K562 (cell line): Measurements from ENCODE around the gene PSMD8. TPM values are rescaled to one million over a fixed set of nuclear protein-coding genes. Genes with fewer than 3 reads are reported as not detected.

Experiments
- CBX3 ChIP-seq, 2 experiments: IDR thresholded peaks; 1 replicate in 1 of 2; 2 replicates in 1 of 2; pipeline ENCODE4 v1.6.1; 2012; ENCODE audit warnings: inconsistent platforms in 2 of 2, low read length in 2 of 2, borderline replicate concordance in 1 of 2, control low read depth in 1 of 2
- DMBX1 ChIP-seq: fragments of 250-450 bp; sonication (Bioruptor Pico); IDR thresholded peaks from 2 replicates; pipeline ENCODE4 v1.8.0; 2022; ENCODE audit warnings: inconsistent platforms, mild to moderate bottlenecking, moderate library complexity, borderline replicate concordance
- ESRRB ChIP-seq: fragments of 250-450 bp; sonication (Bioruptor Pico); IDR thresholded peaks from 2 replicates; pipeline ENCODE4 v1.5.0; 2020; ENCODE audit warnings: mild to moderate bottlenecking, moderate library complexity, borderline replicate concordance
- FOXM1 ChIP-seq, 2 experiments: fragments of 450-650 bp in 1 of 2; sonication (generic) in 1 of 2; formaldehyde crosslinking in 1 of 2; IDR thresholded peaks; 2 replicates each; pipeline versions ENCODE4 v1.6.1 to v1.9.0; 2017 to 2022; ENCODE audit warnings: low read depth in 2 of 2, mild to moderate bottlenecking in 2 of 2, missing genetic modification reagents in 1 of 2, moderate library complexity in 1 of 2
- KLF1 ChIP-seq: fragments of 450-650 bp; IDR thresholded peaks from 2 replicates; pipeline ENCODE4 v1.6.1; 2016; ENCODE audit warnings: missing genetic modification characterization, missing compliant biosample characterization
- NKRF ChIP-seq: fragments of 450-650 bp; IDR thresholded peaks from 2 replicates; pipeline ENCODE4 v1.6.1; 2016; ENCODE audit warnings: borderline replicate concordance
- POLR3A ChIP-seq: IDR thresholded peaks from 2 replicates; pipeline ENCODE4 v1.6.1; 2011; ENCODE audit warnings: borderline replicate concordance, mild to moderate bottlenecking, moderate library complexity; ENCODE audit not compliant: insufficient read length, insufficient read depth; ENCODE audit errors: extremely low read depth
- SAFB ChIP-seq: fragments of 200-400 bp; formaldehyde crosslinking; IDR thresholded peaks from 2 replicates; pipeline ENCODE4 v1.6.1; 2017; ENCODE audit warnings: low read depth, low read length, borderline replicate concordance
- SPI1 ChIP-seq: IDR thresholded peaks from 2 replicates; pipeline ENCODE4 v1.6.1; 2011; ENCODE audit warnings: low read depth, low read length, control low read depth, borderline replicate concordance
- TBP ChIP-seq: optimal IDR thresholded peaks from 2 replicates; pipeline ENCODE3; 2011; ENCODE audit warnings: low read depth, low read length, improper control_type of control experiment
- TCF7 ChIP-seq: sonication (generic); IDR thresholded peaks from 2 replicates; pipeline ENCODE4 v1.6.1; 2016; ENCODE audit warnings: antibody characterized with exemption, borderline replicate concordance
- TCF7L2 ChIP-seq: fragments of 150-350 bp; IDR thresholded peaks from 2 replicates; pipeline ENCODE4 v1.6.1; 2016; ENCODE audit warnings: low read depth, mild to moderate bottlenecking, low read length, moderate library complexity
- ZNF23 ChIP-seq: fragments of 250-450 bp; sonication (Bioruptor Pico); IDR thresholded peaks from 2 replicates; pipeline ENCODE4 v1.4.0; 2020; ENCODE audit warnings: mild to moderate bottlenecking
- ZNF696 ChIP-seq: fragments of 250-450 bp; sonication (Bioruptor Pico); conservative IDR thresholded peaks from 2 replicates; pipeline ENCODE4 v1.4.0; 2020; ENCODE audit warnings: mild to moderate bottlenecking, moderate library complexity
- ZNF76 ChIP-seq: fragments of 250-450 bp; sonication (Bioruptor Pico); IDR thresholded peaks from 2 replicates; pipeline ENCODE4 v1.4.0; 2020; ENCODE audit warnings: mild to moderate bottlenecking, moderate library complexity, borderline replicate concordance
- polyA plus RNA-seq, 8 experiments: library from polyadenylated mRNA; depleted of rRNA in 4 of 8; stranded (reverse) in 5 of 8; unstranded in 3 of 8; fragments of >200 nt; fragmentation: Nextera tagmentation in 2 of 8; fragmentation: Illumina TruSeq in 1 of 8; extraction: Ambion mirVana in 2 of 8; extraction: Trizol in 1 of 8; gene quantifications; 2 replicates each; pipeline versions ENCODE4 v1.2.1 to v1.2.3, GENCODE V29; 2011 to 2014; ENCODE audit warnings: inconsistent platforms in 1 of 8, missing spikeins in 1 of 8
- total RNA-seq, 7 experiments: library from RNA; depleted of rRNA in 6 of 7; stranded (reverse); fragments of >200 nt in 6 of 7; fragmentation: Illumina TruSeq in 2 of 7; extraction: Trizol in 2 of 7; gene quantifications; 2 replicates each; pipeline versions ENCODE4 v1.2.1 to v1.2.3, GENCODE V29; 2011 to 2021; ENCODE audit warnings: low replicate concordance in 1 of 7
- TF ChIP-seq, protein P1 (sequence below): fragments of 450-650 bp; IDR thresholded peaks from 2 replicates; pipeline ENCODE4 v1.6.1; 2018; ENCODE audit not compliant: partially characterized antibody
- TF ChIP-seq, protein P2 (sequence below): fragments of 250-450 bp; sonication (Bioruptor Pico); IDR thresholded peaks from 2 replicates; pipeline ENCODE4 v1.4.0; 2020; ENCODE audit warnings: borderline replicate concordance
- TF ChIP-seq, protein P3 (sequence below): fragments of 250-450 bp; sonication (Bioruptor Pico); IDR thresholded peaks from 2 replicates; pipeline ENCODE4 v1.8.0; 2021; ENCODE audit warnings: mild to moderate bottlenecking, moderate library complexity

Gene PSMD8
- total and polyA plus RNA-seq, 9 of the 15 experiments (the other 6 are each of a cell fraction or from before 2014, with no cell fraction given) = 130 to 583 (median 315) TPM

DNA sequence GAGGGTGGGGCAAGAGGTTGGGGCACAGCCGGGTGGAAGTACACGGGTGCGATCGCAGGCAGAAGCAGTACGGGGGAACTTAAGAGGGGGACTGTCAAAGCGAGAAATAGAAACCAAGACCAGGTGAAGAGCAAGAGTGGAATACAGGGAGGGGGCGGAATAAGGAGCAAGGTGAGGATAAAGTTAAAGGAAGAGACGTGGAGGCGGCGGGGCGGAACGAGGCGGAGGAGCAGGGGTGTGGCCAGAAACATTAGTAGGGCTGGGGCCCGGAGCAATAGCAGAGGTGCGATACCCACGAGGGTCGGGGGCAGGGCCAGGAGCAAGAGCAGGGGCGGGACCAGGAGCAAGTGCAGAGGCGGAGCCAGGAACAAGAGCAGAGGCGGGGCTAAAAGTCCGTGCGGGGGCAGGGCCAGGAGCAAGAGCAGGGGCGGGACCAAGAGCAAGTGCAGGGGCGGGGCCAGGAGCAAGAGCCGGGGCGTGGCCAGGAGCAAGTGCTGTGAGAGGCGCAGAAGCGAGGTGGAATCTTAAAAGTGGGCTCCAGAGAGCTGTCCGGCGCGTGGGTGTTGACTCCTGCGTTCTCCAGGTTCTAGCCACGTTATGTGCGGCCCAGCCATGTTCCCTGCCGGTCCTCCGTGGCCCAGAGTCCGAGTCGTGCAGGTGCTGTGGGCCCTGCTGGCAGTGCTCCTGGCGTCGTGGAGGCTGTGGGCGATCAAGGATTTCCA, 37.6 kb upstream of the PSMD8 start (continued):
- TF ChIP-seq, protein P1, sequence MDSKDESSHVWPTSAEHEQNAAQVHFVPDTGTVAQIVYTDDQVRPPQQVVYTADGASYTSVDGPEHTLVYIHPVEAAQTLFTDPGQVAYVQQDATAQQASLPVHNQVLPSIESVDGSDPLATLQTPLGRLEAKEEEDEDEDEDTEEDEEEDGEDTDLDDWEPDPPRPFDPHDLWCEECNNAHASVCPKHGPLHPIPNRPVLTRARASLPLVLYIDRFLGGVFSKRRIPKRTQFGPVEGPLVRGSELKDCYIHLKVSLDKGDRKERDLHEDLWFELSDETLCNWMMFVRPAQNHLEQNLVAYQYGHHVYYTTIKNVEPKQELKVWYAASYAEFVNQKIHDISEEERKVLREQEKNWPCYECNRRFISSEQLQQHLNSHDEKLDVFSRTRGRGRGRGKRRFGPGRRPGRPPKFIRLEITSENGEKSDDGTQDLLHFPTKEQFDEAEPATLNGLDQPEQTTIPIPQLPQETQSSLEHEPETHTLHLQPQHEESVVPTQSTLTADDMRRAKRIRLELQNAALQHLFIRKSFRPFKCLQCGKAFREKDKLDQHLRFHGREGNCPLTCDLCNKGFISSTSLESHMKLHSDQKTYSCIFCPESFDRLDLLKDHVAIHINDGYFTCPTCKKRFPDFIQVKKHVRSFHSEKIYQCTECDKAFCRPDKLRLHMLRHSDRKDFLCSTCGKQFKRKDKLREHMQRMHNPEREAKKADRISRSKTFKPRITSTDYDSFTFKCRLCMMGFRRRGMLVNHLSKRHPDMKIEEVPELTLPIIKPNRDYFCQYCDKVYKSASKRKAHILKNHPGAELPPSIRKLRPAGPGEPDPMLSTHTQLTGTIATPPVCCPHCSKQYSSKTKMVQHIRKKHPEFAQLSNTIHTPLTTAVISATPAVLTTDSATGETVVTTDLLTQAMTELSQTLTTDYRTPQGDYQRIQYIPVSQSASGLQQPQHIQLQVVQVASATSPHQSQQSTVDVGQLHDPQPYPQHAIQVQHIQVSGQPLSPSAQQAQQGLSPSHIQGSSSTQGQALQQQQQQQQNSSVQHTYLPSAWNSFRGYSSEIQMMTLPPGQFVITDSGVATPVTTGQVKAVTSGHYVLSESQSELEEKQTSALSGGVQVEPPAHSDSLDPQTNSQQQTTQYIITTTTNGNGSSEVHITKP = peak; percentile 93
- TF ChIP-seq ZNF76 = no peak
- TF ChIP-seq TCF7L2 = no peak
- TF ChIP-seq POLR3A = no peak
- TF ChIP-seq KLF1 (tag) = no peak
- TF ChIP-seq FOXM1 (IDR thresholded peaks at IDR 0.05; ENCODE audit: low read depth) = no peak
- no peak for TF ChIP-seq FOXM1 (CRISPR knock-in tag; IDR thresholded peaks at IDR 0.05; ENCODE audit: low read depth)
- 0 out of 3 replicates have a peak, but pooled peaks of 1 of the 2 experiments have one; percentile 64 for TF ChIP-seq CBX3 (IDR thresholded peaks at IDR 0.05; ENCODE audit: borderline replicate concordance in 1 of 2, low read length in 2 of 2)
- TF ChIP-seq, protein P2, sequence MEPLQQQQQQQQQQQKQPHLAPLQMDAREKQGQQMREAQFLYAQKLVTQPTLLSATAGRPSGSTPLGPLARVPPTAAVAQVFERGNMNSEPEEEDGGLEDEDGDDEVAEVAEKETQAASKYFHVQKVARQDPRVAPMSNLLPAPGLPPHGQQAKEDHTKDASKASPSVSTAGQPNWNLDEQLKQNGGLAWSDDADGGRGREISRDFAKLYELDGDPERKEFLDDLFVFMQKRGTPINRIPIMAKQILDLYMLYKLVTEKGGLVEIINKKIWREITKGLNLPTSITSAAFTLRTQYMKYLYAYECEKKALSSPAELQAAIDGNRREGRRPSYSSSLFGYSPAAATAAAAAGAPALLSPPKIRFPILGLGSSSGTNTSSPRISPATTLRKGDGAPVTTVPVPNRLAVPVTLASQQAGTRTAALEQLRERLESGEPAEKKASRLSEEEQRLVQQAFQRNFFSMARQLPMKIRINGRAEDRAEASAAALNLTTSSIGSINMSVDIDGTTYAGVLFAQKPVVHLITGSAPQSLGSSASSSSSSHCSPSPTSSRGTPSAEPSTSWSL (CRISPR knock-in tag) = no peak
- TF ChIP-seq SPI1 = no peak
- TF ChIP-seq TBP = no peak
- no peak for TF ChIP-seq ESRRB
- TF ChIP-seq, protein P3, sequence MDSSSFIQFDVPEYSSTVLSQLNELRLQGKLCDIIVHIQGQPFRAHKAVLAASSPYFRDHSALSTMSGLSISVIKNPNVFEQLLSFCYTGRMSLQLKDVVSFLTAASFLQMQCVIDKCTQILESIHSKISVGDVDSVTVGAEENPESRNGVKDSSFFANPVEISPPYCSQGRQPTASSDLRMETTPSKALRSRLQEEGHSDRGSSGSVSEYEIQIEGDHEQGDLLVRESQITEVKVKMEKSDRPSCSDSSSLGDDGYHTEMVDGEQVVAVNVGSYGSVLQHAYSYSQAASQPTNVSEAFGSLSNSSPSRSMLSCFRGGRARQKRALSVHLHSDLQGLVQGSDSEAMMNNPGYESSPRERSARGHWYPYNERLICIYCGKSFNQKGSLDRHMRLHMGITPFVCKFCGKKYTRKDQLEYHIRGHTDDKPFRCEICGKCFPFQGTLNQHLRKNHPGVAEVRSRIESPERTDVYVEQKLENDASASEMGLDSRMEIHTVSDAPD = no peak
- TF ChIP-seq ZNF696 (CRISPR knock-in tag) = no peak
- peak; percentile 97 for TF ChIP-seq NKRF
- no peak for TF ChIP-seq ZNF23 (CRISPR knock-in tag)
- no peak for TF ChIP-seq SAFB
- no peak for TF ChIP-seq TCF7
- no peak for TF ChIP-seq DMBX1 (CRISPR knock-in tag)
